K562 (cell line): Measurements from ENCODE around the gene TERB1. TPM values are rescaled to one million over a fixed set of nuclear protein-coding genes. Genes with fewer than 3 reads are reported as not detected.

Experiments used
- BCL6 ChIP-seq: fragments of 250-450 bp; sonication (Bioruptor Pico); IDR thresholded peaks from 2 replicates; pipeline ENCODE4 v1.4.0; 2020
- CCNT2 ChIP-seq: IDR thresholded peaks from 2 replicates; pipeline ENCODE4 v1.6.1; 2011; ENCODE audit warnings: borderline replicate concordance, low read depth, mild to moderate bottlenecking, moderate library complexity, mixed read lengths, low read length; ENCODE audit not compliant: insufficient read length; ENCODE audit errors: extremely low read depth
- ETV1 ChIP-seq: fragments of 450-650 bp; conservative IDR thresholded peaks from 2 replicates; pipeline ENCODE4 v1.6.1; 2016; ENCODE audit warnings: missing genetic modification characterization, control low read depth, low read depth, missing compliant biosample characterization
- ETV5 ChIP-seq: sonication (generic); formaldehyde crosslinking; IDR thresholded peaks from 2 replicates; pipeline ENCODE4 v1.4.0; 2020; ENCODE audit warnings: low read depth, mild to moderate bottlenecking, missing genetic modification reagents
- HDAC2 ChIP-seq: fragments of 450-650 bp; IDR thresholded peaks from 2 replicates; pipeline ENCODE4 v1.6.1; 2016; ENCODE audit warnings: mild to moderate bottlenecking
- HNRNPUL1 ChIP-seq: fragments of 200-400 bp; formaldehyde crosslinking; IDR thresholded peaks from 2 replicates; pipeline ENCODE4 v1.6.1; 2017; ENCODE audit warnings: low read length
- PRMT5 ChIP-seq: sonication (generic); formaldehyde crosslinking; IDR thresholded peaks from 2 replicates; pipeline ENCODE4 v1.5.0; 2020; ENCODE audit warnings: missing genetic modification reagents
- PTTG1 ChIP-seq: fragments of 450-650 bp; IDR thresholded peaks from 2 replicates; pipeline ENCODE4 v1.6.1; 2016; ENCODE audit warnings: low read depth, mild to moderate bottlenecking, missing genetic modification characterization, missing compliant biosample characterization
- SIN3A ChIP-seq, 2 experiments: fragments of 150-350 bp in 1 of 2; IDR thresholded peaks; 2 replicates each; pipeline ENCODE4 v1.6.1; 2011 to 2016; ENCODE audit warnings: borderline replicate concordance in 2 of 2, low read depth in 2 of 2, low read length in 2 of 2, mild to moderate bottlenecking in 2 of 2, moderate library complexity in 2 of 2; ENCODE audit not compliant: control insufficient read depth in 1 of 2
- TCF7L2 ChIP-seq: fragments of 150-350 bp; IDR thresholded peaks from 2 replicates; pipeline ENCODE4 v1.6.1; 2016; ENCODE audit warnings: low read depth, mild to moderate bottlenecking, low read length, moderate library complexity
- ZNF316 ChIP-seq: fragments of 450-650 bp; IDR thresholded peaks from 2 replicates; pipeline ENCODE4 v1.6.1; 2016
- ZNF324 ChIP-seq: fragments of 250-450 bp; sonication (Bioruptor Pico); IDR thresholded peaks from 2 replicates; pipeline ENCODE4 v1.4.0; 2020; ENCODE audit warnings: mild to moderate bottlenecking
- ZNF77 ChIP-seq: fragments of 250-450 bp; sonication (Bioruptor Pico); IDR thresholded peaks from 2 replicates; pipeline ENCODE4 v1.5.0; 2020
- polyA plus RNA-seq, 8 experiments: library from polyadenylated mRNA; depleted of rRNA in 4 of 8; stranded (reverse) in 5 of 8; unstranded in 3 of 8; fragments of >200 nt; fragmentation: Nextera tagmentation in 2 of 8; fragmentation: Illumina TruSeq in 1 of 8; extraction: Ambion mirVana in 2 of 8; extraction: Trizol in 1 of 8; gene quantifications; 2 replicates each; pipeline versions ENCODE4 v1.2.1 to v1.2.3, GENCODE V29; 2011 to 2014; ENCODE audit warnings: inconsistent platforms in 1 of 8, missing spikeins in 1 of 8
- total RNA-seq, 7 experiments: library from RNA; depleted of rRNA in 6 of 7; stranded (reverse); fragments of >200 nt in 6 of 7; fragmentation: Illumina TruSeq in 2 of 7; extraction: Trizol in 2 of 7; gene quantifications; 2 replicates each; pipeline versions ENCODE4 v1.2.1 to v1.2.3, GENCODE V29; 2011 to 2021; ENCODE audit warnings: low replicate concordance in 1 of 7
- TF ChIP-seq, protein P1 (sequence below): fragments of 450-650 bp; IDR thresholded peaks from 2 replicates; pipeline ENCODE4 v1.6.1; 2016; ENCODE audit warnings: mild to moderate bottlenecking, moderate library complexity
- TF ChIP-seq, protein P2 (sequence below): fragments of 200-800 bp; sonication (Bioruptor generic); IDR thresholded peaks from 2 replicates; pipeline ENCODE4 v1.6.1; 2017; ENCODE audit warnings: missing genetic modification characterization, missing compliant biosample characterization
- TF ChIP-seq, protein P3 (sequence below): sonication (generic); formaldehyde crosslinking; IDR thresholded peaks from 2 replicates; pipeline ENCODE4 v1.9.0; 2022; ENCODE audit warnings: mild to moderate bottlenecking, missing genetic modification reagents

The TERB1 gene
- total and polyA plus RNA-seq, 9 of the 15 experiments (the other 6 are each of a cell fraction or from before 2014, with no cell fraction given): not detected

DNA sequence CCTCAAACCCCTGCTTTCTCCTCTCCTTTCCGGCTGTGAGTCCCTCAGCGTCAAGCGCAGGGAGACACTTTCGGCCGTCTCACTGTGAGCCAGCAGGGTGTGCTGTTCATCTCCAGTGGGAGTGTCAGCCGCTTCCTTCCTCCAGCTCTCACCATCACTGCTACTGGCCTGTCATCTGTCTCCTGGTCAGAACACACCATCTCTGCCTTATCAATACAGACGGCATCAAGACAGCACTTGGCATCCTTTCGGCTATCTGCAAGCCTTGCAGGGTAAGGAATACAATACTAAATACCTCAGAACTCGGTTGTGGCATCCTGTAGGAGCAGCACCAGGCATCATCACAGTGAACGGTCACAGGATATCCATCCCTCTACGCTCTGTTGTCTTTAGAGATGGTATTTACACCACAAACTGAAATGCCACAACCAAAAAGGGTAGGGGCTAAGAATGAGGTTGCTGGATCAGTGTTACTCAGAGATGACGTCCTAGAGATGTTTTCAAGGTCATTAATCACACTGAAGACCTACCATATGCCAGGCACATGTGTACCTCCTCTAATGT, 84.2 kb downstream of the TERB1 start (continued):
- TF ChIP-seq, protein P1, sequence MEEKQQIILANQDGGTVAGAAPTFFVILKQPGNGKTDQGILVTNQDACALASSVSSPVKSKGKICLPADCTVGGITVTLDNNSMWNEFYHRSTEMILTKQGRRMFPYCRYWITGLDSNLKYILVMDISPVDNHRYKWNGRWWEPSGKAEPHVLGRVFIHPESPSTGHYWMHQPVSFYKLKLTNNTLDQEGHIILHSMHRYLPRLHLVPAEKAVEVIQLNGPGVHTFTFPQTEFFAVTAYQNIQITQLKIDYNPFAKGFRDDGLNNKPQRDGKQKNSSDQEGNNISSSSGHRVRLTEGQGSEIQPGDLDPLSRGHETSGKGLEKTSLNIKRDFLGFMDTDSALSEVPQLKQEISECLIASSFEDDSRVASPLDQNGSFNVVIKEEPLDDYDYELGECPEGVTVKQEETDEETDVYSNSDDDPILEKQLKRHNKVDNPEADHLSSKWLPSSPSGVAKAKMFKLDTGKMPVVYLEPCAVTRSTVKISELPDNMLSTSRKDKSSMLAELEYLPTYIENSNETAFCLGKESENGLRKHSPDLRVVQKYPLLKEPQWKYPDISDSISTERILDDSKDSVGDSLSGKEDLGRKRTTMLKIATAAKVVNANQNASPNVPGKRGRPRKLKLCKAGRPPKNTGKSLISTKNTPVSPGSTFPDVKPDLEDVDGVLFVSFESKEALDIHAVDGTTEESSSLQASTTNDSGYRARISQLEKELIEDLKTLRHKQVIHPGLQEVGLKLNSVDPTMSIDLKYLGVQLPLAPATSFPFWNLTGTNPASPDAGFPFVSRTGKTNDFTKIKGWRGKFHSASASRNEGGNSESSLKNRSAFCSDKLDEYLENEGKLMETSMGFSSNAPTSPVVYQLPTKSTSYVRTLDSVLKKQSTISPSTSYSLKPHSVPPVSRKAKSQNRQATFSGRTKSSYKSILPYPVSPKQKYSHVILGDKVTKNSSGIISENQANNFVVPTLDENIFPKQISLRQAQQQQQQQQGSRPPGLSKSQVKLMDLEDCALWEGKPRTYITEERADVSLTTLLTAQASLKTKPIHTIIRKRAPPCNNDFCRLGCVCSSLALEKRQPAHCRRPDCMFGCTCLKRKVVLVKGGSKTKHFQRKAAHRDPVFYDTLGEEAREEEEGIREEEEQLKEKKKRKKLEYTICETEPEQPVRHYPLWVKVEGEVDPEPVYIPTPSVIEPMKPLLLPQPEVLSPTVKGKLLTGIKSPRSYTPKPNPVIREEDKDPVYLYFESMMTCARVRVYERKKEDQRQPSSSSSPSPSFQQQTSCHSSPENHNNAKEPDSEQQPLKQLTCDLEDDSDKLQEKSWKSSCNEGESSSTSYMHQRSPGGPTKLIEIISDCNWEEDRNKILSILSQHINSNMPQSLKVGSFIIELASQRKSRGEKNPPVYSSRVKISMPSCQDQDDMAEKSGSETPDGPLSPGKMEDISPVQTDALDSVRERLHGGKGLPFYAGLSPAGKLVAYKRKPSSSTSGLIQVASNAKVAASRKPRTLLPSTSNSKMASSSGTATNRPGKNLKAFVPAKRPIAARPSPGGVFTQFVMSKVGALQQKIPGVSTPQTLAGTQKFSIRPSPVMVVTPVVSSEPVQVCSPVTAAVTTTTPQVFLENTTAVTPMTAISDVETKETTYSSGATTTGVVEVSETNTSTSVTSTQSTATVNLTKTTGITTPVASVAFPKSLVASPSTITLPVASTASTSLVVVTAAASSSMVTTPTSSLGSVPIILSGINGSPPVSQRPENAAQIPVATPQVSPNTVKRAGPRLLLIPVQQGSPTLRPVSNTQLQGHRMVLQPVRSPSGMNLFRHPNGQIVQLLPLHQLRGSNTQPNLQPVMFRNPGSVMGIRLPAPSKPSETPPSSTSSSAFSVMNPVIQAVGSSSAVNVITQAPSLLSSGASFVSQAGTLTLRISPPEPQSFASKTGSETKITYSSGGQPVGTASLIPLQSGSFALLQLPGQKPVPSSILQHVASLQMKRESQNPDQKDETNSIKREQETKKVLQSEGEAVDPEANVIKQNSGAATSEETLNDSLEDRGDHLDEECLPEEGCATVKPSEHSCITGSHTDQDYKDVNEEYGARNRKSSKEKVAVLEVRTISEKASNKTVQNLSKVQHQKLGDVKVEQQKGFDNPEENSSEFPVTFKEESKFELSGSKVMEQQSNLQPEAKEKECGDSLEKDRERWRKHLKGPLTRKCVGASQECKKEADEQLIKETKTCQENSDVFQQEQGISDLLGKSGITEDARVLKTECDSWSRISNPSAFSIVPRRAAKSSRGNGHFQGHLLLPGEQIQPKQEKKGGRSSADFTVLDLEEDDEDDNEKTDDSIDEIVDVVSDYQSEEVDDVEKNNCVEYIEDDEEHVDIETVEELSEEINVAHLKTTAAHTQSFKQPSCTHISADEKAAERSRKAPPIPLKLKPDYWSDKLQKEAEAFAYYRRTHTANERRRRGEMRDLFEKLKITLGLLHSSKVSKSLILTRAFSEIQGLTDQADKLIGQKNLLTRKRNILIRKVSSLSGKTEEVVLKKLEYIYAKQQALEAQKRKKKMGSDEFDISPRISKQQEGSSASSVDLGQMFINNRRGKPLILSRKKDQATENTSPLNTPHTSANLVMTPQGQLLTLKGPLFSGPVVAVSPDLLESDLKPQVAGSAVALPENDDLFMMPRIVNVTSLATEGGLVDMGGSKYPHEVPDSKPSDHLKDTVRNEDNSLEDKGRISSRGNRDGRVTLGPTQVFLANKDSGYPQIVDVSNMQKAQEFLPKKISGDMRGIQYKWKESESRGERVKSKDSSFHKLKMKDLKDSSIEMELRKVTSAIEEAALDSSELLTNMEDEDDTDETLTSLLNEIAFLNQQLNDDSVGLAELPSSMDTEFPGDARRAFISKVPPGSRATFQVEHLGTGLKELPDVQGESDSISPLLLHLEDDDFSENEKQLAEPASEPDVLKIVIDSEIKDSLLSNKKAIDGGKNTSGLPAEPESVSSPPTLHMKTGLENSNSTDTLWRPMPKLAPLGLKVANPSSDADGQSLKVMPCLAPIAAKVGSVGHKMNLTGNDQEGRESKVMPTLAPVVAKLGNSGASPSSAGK: no peak
- TF ChIP-seq CCNT2 (no peak), ZNF324 (CRISPR knock-in tag) (no peak), ETV1 (tag) (no peak), HDAC2 (no peak), BCL6 (CRISPR knock-in tag) (no peak), SIN3A (IDR thresholded peaks at IDR 0.05; ENCODE audit: borderline replicate concordance in 2 of 2, control insufficient read depth in 1 of 2, low read depth in 2 of 2, low read length in 2 of 2) (no peak), PRMT5 (CRISPR knock-in tag) (no peak), PTTG1 (tag) (no peak), TCF7L2 (no peak), ZNF77 (CRISPR knock-in tag) (no peak), ETV5 (no peak), HNRNPUL1 (no peak), ZNF316 (no peak)
- TF ChIP-seq, protein P2, sequence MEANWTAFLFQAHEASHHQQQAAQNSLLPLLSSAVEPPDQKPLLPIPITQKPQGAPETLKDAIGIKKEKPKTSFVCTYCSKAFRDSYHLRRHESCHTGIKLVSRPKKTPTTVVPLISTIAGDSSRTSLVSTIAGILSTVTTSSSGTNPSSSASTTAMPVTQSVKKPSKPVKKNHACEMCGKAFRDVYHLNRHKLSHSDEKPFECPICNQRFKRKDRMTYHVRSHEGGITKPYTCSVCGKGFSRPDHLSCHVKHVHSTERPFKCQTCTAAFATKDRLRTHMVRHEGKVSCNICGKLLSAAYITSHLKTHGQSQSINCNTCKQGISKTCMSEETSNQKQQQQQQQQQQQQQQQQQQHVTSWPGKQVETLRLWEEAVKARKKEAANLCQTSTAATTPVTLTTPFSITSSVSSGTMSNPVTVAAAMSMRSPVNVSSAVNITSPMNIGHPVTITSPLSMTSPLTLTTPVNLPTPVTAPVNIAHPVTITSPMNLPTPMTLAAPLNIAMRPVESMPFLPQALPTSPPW: no peak
- TF ChIP-seq, protein P3, sequence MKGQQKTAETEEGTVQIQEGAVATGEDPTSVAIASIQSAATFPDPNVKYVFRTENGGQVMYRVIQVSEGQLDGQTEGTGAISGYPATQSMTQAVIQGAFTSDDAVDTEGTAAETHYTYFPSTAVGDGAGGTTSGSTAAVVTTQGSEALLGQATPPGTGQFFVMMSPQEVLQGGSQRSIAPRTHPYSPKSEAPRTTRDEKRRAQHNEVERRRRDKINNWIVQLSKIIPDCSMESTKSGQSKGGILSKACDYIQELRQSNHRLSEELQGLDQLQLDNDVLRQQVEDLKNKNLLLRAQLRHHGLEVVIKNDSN (CRISPR knock-in tag): no peak
